Brain pericyte (primary cell): ENCODE data around the gene DCX.

Experiments
- DNase-seq: peaks from one replicate; pipeline ENCODE4 v3.0.0-alpha.2; 2012; ENCODE audit warnings: low read depth, low spot score

The DCX gene

GRCh38 chrX:111309083-111309482 lies 102.9 kb downstream of the DCX start:
- DNase-seq, result no peak

DNA sequence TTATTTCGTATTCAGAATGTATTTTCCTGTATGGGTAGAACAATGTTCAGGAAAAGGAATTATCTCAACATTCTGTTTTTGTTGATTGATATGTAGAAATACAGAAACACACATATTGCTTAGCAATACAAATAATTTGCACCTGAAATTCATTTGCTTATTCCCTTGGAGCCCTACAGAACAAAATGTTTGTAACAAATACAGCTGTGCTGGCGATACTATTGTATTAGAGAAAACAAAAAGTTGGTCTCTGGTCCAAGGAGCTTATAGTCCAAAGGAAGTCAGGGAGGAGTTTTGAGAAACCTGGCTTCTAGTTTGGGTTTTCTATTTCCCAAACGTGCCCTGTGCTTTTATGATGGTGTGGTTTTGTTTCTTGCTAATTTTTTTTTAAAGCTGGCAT lies 104.0 kb downstream of the DCX start:
- DNase-seq, result no peak

DNA sequence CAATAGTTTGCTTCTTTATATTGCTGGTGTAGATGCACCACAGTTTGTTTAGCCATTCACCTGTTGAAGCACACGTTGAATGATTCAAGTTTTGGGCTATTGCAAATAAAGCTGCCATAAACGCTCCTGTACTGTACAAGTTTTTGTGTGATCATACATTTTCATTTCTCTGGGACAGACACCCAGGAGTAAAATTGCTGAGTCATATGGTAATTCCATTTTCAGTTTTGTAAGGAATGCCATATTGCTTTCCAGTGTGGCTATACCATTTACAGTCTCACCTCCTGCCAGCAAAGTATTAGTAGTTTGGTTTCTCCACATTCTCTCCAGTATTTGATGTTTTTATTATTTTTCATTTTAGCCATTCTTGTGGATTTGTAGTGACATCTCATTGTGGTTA lies 109.7 kb downstream of the DCX start:
- no peak for DNase-seq

DNA sequence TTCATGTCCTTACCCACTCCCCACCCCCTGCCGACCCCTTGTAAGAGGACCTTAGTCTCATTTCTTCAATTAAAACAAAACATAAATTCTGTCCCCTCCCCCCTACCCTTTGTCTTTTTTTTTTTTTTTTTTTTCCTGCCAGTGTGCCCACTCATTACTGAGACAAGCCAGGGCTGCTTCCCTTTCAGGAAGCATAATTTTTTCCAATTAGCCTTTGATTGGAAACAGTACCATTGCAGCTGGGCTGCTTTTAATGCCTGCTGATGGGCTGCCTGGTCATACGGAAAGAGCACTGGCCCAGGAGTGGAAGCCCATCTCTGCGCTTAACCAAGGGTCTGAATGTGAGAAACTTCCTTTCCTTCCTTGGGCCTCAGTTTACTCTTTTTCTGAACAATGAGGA lies 123.2 kb downstream of the DCX start:
- no peak for DNase-seq

DNA sequence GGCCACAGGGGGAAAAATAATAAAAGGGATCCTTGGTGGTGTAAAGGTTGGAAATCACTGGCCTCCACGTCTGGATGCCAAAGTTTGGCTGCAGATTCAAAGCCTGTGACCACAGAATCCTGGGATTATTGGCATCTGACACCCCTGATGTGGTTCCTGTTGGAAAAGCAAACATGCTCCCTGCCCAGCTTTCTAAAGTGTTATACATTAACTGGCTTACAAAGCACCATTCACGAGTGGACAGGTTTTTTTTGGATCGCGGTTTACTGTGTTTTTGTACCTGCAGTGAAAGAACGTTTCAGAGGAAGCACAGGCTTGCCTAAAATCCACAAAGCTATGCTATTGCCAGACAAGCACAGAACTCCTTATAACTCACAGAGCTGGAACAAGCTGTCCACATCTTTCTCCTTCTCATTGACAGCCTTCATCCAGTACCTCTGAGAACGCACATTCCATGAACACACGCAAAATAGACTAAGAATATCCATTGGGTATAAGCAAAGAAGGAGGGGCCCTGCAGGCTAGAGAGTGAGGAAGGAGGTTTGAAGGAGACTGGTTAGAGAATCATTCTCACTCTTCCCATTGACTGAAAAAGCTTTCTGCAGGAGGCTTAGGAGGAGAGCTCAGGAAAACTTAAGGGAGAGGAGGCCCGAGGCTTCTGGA lies 127.2 kb downstream of the DCX start:
- no peak for DNase-seq

DNA sequence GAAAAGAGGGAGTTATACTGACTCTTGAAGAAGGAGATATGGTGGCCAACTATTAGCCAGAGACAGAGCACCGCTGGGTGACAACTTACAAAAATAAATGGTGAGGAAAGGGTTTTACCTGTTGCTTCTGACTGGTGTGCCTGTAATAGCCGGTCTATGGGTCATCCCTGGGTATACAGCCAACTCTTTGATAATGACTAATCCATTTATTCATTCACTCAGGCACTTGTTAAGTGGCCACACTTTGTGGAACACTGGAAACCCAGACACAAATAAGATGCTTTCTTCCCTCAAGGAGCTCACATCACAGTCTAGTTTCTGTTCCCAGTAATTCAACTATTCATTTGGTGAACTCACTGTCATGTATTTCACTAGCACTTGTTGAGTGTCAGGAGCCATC lies 128.5 kb downstream of the DCX start:
- DNase-seq, result no peak

- DNase-seq, result no peak
Observed at GRCh38 chrX:111282991-111283390, 129.0 kb downstream of the DCX start.

GRCh38 chrX:111282139-111282538 lies 129.9 kb downstream of the DCX start:
- DNase-seq, result no peak

DNA sequence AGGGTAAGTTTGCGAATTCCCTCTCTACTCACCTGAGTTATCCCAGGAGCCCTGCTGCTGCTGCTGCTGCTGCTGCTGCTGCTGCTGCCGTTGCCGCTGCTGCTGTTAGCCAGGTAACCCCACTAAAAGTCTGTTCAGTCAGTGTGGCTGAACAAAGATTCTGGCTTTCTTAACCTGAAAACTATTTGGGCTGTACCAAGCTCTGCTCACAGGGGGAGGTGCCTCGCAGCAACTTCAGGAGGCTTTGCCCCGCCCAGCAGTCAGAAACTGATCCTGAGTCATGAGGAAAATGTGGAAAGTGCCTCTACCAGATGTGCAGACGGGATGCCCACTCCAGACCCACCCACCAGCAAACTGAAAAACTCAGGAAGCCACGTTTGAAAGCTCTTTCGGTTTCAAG lies 141.7 kb downstream of the DCX start, which contains the start of gene CAPN6:
Gene CAPN6, minus strand, starts transcription at position 145 of the 400 bp plus-strand sequence. CDS start 6,547 bp downstream, outside the sequence.
- DNase-seq, result no peak

DNA sequence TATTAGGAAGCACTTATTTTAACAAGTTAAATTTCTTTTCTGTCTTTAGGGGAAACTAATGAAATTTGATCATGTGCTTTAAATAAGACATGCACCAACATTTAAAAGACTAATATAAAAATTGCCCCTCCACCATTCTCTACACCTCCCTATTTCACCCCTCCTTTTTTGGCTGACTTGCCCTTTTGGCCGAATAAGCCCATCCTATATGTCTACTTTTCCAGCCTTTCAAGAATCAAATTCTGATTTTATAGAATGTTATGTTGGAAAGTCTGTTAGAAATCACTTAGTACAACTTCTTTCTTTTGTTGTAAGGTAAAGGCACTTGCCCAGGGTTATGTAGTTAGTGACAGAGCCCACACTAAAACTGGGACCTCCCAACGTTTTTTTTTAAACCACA lies 143.5 kb downstream of the DCX start:
- DNase-seq, result no peak

DNA sequence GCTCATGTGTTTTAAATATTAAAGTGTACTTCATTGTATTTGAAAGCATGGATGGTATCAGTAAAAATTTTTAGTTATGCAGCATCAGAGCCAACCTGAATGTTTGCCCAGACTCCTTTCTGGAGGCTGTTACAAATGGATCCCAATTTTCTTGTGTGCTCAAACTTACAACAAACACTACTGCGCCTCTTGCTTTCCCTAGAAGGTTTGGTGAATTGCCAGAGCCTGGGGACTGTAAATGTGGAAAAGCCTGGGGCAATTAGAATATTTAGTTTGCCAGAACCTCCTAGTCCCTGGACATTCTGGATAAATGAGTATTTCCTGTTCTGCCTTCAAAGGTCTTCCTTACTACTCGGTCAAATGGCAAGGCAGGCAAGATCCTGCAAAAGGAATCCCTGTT lies 146.5 kb downstream of the DCX start:
- DNase-seq, result no peak

- DNase-seq, result no peak
Observed at GRCh38 chrX:111264385-111264784, 147.6 kb downstream of the DCX start.

DNA sequence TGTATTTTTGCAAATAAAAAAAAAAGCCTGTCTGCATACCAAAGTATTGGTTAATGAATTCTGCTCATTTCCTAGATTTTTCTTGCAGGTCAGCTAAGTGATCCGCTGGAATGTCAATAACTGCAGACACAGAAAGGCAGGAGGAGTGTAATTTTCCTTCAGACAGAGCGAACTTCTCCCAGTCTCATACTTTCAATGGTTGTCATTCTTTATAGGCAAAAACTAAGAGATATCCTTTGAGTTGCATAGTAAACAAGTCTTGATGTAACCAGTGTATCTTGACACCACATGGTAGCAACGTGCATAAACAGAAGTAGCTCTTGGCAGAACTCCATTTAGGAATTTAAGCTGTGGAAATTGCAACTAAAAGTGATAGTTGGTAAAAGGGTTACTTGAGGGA lies 149.9 kb downstream of the DCX start:
- no peak for DNase-seq

GRCh38 chrX:111260451-111260850 lies 151.5 kb downstream of the DCX start:
- no peak for DNase-seq

GRCh38 chrX:111259559-111259958 lies 152.4 kb downstream of the DCX start:
- DNase-seq, result no peak

- DNase-seq, result no peak
Observed at GRCh38 chrX:111257733-111258132, 154.3 kb downstream of the DCX start.

- no peak for DNase-seq
Observed at GRCh38 chrX:111254896-111255693, 156.9 kb downstream of the DCX start.

DNA sequence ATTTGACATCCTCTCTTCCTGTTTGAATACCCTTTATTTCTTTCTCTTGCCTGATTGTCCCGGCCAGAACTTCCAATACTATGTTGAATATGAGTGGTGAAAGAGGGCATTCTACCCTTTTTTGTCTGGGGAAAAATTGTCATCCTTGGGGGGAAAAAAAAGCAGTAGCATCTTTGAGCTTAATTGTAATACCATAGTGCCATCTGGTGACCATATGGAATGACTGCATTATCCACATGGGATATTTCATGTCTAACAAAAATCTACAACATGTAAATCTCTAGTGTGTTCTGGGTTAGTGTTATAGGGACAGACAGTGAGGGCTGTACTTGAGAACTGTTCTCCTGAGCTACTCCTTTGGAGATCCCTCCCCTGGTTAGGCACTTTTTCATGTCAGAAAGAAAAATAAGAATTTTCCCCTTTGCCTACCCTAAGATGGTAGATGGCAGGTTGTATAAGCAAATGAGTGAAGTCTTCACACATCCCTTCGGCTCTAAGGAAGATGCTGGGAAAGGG lies 167.7 kb downstream of the DCX start:
- DNase-seq, result no peak
